ENCODE data around the gene ALKAL2. TPM values are rescaled to one million over a fixed set of nuclear protein-coding genes. Genes with fewer than 3 reads are reported as not detected.

ALKAL2 gene
- total and polyA plus RNA-seq, 4 donors: 5.1 to 21.2 (median 10.0) TPM

DNA sequence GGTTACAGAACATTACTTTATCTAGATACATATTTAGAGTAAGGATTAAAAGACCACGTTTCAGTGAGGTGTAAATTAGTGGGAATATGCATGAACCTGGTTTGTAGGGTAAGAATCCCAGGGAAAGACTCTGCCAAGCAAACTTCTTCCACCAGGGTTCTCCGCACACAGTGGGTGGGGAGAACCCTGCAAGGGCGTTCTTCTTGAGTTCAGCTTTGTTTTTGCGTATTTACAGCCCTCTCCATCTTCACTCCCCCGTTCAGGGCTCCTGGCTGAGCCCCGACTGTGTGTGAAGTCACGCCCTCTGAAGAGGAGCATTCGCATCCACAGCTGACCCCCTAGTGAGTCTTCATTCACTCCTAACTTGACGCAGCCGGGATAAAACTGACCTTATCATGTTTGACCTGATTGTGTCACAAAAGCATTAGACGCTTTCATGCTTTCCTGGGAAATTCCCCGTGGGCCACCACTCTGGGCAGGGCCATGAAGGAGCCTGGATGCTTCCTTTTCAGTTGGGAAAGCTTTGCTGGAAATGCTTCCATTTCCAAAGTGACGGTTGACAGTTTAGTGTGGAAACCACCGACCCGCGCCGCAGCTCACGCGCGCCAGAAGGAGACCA, 1.0 kb downstream of the ALKAL2 start:
- intact Hi-C loops (cut with DNase I): loop anchor here (5.0 kb wide), 1 partner anchor 40 kb away; no protein-coding TSS in a partner anchor
- ATAC-seq (ENCODE audit: low FRiP score): no peak
- Histone ChIP-seq H3K9me3 (ENCODE audit: control insufficient read depth, low read length) (no peaks in the 10 kb centered on the region), H3K36me3 (ENCODE audit: control insufficient read depth in 1 of 2, insufficient read depth in 2 of 2, low read length in 1 of 2) (peaks cover 0 to 1% of the 10 kb centered on the region in 2 donors), H3K27me3 (ENCODE audit: control insufficient read depth in 1 of 2, insufficient read depth in 2 of 2, low read length in 1 of 2) (no peaks in the 10 kb centered on the region), H3K27ac (ENCODE audit: low read depth in 1 of 2, low read length in 2 of 2) (peak overlapping the region in 1 of 2 donors; percentile 7), H3K4me1 (ENCODE audit: control insufficient read depth in 1 of 2, insufficient read depth in 2 of 2, low read length in 2 of 2) (no peaks in the 10 kb centered on the region), H3K4me3 (ENCODE audit: low read length in 2 of 2) (peak overlapping the region in 1 of 2 donors; percentile 21)
- DNase-seq: no peak
- WGBS, 2 donors: 14 to 34% methylated on average over 20 of the region's 20 CpGs

DNA sequence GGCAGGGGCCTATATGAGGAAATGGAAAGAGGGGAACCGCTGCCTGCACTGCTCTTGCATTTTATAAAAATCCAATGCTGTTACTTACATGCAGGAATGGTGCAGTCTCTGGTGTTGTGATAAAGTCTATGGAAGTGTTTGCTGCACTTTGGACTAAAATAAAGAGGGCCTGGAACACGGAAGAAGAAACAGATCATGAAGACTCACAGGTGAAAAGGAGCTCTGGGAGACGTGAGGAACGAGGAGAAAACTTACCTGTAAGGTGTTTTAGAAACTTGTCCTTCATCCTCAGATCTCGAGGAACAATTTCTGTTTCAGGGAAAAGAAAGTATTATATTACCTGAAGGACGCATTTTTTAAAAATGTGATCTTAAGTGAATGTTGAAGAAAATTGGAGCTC, 1.9 kb downstream of the ALKAL2 start:
- WGBS, 2 donors: 74 to 82% methylated on average over 6 of the region's 6 CpGs
- no peak for ATAC-seq (ENCODE audit: low FRiP score)

DNA sequence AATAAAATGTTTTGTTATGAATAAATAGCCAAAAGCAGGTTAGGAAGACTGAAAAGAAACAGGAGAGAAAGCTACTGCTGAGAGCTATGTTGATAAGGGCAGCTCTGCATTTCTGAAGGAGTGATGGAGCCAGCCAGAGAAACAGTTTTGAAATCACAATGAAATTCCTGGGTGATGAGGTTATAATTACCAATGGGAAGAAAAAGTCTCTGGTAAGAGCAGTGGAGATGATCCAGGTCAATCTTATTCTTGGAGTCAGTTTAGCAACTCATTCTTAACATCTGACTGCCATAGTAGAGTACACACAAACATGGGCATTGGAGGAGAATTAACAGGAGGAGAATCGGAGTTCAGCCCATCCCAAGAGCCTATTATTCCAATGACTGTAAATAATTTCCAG, 2.4 kb downstream of the ALKAL2 start:
- Histone ChIP-seq H3K36me3 (ENCODE audit: control insufficient read depth in 1 of 2, insufficient read depth in 2 of 2, low read length in 1 of 2) (peaks cover 0 to 7% of the 10 kb centered on the region in 2 donors), H3K4me3 (ENCODE audit: low read length in 2 of 2) (no peak overlapping the region), H3K27me3 (ENCODE audit: control insufficient read depth in 1 of 2, insufficient read depth in 2 of 2, low read length in 1 of 2) (no peaks in the 10 kb centered on the region), H3K27ac (ENCODE audit: low read depth in 1 of 2, low read length in 2 of 2) (no peak overlapping the region), H3K9me3 (ENCODE audit: control insufficient read depth, low read length) (no peaks in the 10 kb centered on the region), H3K4me1 (ENCODE audit: control insufficient read depth in 1 of 2, insufficient read depth in 2 of 2, low read length in 2 of 2) (no peaks in the 10 kb centered on the region)
- ATAC-seq (ENCODE audit: low FRiP score): no peak
- no peak for DNase-seq
- intact Hi-C loops (cut with DNase I): loop anchor here (5.0 kb wide), 1 partner anchor 38 kb away; no protein-coding TSS in a partner anchor
- 0 to 12% methylated on average over 1 of the region's 1 CpG for WGBS, 2 donors

More for the DNA sequence above, 1.9 kb downstream of the ALKAL2 start:
- Histone ChIP-seq H3K4me3 (ENCODE audit: low read length in 2 of 2) (no peak overlapping the region), H3K27me3 (ENCODE audit: control insufficient read depth in 1 of 2, insufficient read depth in 2 of 2, low read length in 1 of 2) (no peaks in the 10 kb centered on the region), H3K27ac (ENCODE audit: low read depth in 1 of 2, low read length in 2 of 2) (no peak overlapping the region), H3K9me3 (ENCODE audit: control insufficient read depth, low read length) (no peaks in the 10 kb centered on the region), H3K36me3 (ENCODE audit: control insufficient read depth in 1 of 2, insufficient read depth in 2 of 2, low read length in 1 of 2) (peaks cover 0 to 5% of the 10 kb centered on the region in 2 donors), H3K4me1 (ENCODE audit: control insufficient read depth in 1 of 2, insufficient read depth in 2 of 2, low read length in 2 of 2) (no peaks in the 10 kb centered on the region)
- intact Hi-C loops (cut with DNase I): loop anchor here (5.0 kb wide), 1 partner anchor 39 kb away; no protein-coding TSS in a partner anchor
- no peak for DNase-seq

DNA sequence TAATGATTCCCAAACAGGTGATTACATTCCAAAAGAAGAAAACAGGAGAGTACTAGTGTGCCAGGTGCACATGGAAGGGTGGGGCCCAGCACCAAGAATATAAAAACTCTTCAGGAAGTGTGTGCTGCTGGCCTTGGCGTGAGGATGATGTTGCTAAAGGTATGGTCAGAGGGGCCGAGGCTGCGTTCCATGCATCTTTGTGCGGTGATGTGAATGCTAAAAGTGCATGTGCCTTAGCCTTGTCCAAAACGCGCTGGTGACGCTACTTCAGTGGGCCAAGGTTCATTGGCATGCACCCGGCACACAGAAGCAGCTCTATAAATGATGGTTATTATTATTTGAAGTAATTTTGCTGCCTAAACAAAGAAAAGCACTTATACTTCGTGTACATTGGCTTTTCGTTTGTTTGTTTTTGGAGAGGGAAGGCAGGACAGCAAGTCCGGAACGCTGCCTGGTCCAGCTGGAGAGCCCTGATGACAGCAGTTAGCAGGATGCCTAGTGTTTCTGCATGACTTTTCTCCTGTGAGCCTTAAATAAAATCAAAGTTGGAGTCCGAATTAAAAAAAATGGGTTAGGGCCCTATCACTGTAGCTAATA, 2.9 kb downstream of the ALKAL2 start:
- ATAC-seq (ENCODE audit: low FRiP score): no peak
- intact Hi-C loops (cut with DNase I): loop anchor here (5.0 kb wide), 1 partner anchor 38 kb away; no protein-coding TSS in a partner anchor

DNA sequence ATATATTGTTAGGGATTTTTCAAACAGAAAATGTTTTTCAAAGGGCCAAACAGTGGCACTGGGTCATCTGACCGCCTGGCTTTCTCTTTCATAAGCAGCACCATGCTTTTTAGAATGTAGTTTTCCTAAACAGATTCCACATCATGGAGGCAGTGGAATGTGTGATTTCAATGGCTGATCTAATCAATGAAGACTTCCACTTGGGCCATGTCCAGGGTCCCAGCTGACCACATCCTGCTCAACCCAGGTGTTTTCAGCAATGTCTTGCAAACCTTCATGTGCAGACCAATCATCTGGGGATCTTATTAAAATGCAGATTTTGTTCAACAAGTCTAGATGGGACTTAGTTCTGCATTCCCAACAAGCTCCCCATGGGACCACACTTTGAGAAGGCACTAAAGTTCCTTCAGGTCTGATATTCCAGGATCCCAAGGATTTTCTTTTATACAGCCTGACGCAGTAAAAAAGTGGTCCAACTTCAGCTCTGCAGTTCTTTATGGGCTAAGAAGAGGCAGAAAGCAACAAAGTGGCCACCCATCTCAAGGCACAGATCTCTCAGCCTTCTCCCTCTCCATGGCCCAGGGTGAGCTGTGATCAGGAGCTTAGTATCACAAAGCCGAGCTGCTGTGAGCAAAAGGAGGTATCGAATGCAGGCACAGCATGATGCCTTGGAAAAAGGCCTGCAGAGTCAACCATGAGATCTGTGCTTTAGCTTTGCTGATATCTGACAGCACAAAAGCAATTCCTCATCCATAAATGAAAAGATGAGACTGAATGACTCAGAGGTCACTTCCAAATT, 3.7 kb downstream of the ALKAL2 start:
- Histone ChIP-seq H3K27me3 (ENCODE audit: control insufficient read depth in 1 of 2, insufficient read depth in 2 of 2, low read length in 1 of 2) (no peaks in the 10 kb centered on the region), H3K4me1 (ENCODE audit: control insufficient read depth in 1 of 2, insufficient read depth in 2 of 2, low read length in 2 of 2) (no peaks in the 10 kb centered on the region), H3K4me3 (ENCODE audit: low read length in 2 of 2) (no peak overlapping the region), H3K27ac (ENCODE audit: low read depth in 1 of 2, low read length in 2 of 2) (no peak overlapping the region), H3K9me3 (ENCODE audit: control insufficient read depth, low read length) (no peaks in the 10 kb centered on the region), H3K36me3 (ENCODE audit: control insufficient read depth in 1 of 2, insufficient read depth in 2 of 2, low read length in 1 of 2) (peaks cover 0 to 9% of the 10 kb centered on the region in 2 donors)
- DNase-seq: no peak
- no peak for ATAC-seq (ENCODE audit: low FRiP score)
- intact Hi-C loops (cut with DNase I): no loop called here
- 91 to 92% methylated on average over 4 of the region's 4 CpGs for WGBS, 2 donors

More for the DNA sequence above, 2.9 kb downstream of the ALKAL2 start:
- no peaks in the 10 kb centered on the region for H3K27me3 ChIP-seq (ENCODE audit: control insufficient read depth in 1 of 2, insufficient read depth in 2 of 2, low read length in 1 of 2)
- no peak overlapping the region for H3K27ac ChIP-seq (ENCODE audit: low read depth in 1 of 2, low read length in 2 of 2)
- no peaks in the 10 kb centered on the region for H3K9me3 ChIP-seq (ENCODE audit: control insufficient read depth, low read length)
- peaks cover 0 to 8% of the 10 kb centered on the region in 2 donors for H3K36me3 ChIP-seq (ENCODE audit: control insufficient read depth in 1 of 2, insufficient read depth in 2 of 2, low read length in 1 of 2)
- no peaks in the 10 kb centered on the region for H3K4me1 ChIP-seq (ENCODE audit: control insufficient read depth in 1 of 2, insufficient read depth in 2 of 2, low read length in 2 of 2)
- WGBS, 2 donors: 17 to 19% methylated on average over 13 of the region's 13 CpGs
- peak in 1 of 2 donors; percentile 78 for DNase-seq
- no peak overlapping the region for H3K4me3 ChIP-seq (ENCODE audit: low read length in 2 of 2)

DNA sequence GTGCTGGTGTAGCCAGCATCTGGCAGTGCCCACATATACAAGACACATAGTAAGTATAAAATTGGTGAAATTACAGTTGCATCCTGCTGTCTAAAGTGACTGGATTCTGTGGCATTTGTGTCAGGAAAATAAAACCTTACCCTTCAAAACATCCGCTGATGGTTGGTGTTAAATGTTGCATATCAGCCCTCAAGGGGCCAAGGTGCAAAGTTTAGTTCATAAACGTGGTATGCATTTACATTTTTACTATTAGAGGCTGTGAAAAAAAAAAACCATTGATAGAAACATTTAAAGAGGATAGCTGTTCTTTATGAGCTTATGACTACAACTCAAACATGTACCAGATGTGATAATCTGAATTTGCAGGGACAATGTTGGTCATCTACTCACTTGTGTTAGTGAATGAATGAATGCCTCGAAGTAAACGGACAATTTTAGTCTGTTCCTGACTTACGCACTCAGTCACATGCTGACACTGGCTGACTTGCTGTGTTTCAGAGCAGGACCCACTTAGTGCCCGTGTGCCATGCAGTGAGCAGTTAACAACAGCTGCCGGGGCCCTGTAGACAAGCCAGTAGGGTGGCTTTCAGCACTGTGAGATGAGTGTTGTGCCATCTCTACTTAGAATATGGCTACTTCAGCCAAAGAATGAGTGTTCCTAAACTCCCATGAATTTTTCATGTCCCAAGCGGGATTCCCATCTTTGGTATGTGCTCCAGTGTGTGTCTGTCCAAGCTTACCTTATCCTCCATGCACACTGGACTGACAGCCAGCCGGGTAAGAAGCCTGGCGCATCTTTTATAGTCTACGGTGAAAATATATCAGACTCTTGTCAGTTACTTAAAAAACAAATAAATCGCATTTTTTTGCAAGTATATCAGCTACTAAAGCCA, 5.3 kb downstream of the ALKAL2 start:
- Histone ChIP-seq H3K4me1 (ENCODE audit: control insufficient read depth in 1 of 2, insufficient read depth in 2 of 2, low read length in 2 of 2) (no peaks in the 10 kb centered on the region), H3K27ac (ENCODE audit: low read depth in 1 of 2, low read length in 2 of 2) (no peak overlapping the region), H3K27me3 (ENCODE audit: control insufficient read depth in 1 of 2, insufficient read depth in 2 of 2, low read length in 1 of 2) (no peaks in the 10 kb centered on the region), H3K4me3 (ENCODE audit: low read length in 2 of 2) (no peak overlapping the region), H3K36me3 (ENCODE audit: control insufficient read depth in 1 of 2, insufficient read depth in 2 of 2, low read length in 1 of 2) (peaks cover 0 to 11% of the 10 kb centered on the region in 2 donors), H3K9me3 (ENCODE audit: control insufficient read depth, low read length) (no peaks in the 10 kb centered on the region)
- 89 to 90% methylated on average over 12 of the region's 12 CpGs for WGBS, 2 donors
- intact Hi-C loops (cut with DNase I): no loop called here
- no peak for DNase-seq
- no peak for ATAC-seq (ENCODE audit: low FRiP score)

DNA sequence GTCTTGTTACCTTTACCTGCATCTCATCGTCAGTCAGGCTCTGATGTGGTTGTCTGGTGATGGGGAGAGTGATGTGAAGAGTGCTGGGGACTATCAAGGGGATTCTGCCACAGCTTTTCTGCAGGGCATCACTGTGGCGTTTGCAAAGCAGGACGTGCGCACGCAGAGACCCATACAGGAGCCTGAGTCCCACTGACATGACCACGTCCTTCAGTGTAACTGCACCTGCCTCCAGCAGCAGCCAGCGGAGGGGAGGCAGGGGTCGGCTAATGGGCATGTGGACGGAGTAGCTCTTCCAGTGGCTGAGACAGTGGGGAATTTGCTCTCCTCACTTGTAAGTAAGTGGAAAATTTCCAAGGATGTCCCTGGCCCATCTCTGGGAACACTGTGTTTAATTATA, 6.5 kb downstream of the ALKAL2 start:
- H3K36me3 ChIP-seq (ENCODE audit: control insufficient read depth in 1 of 2, insufficient read depth in 2 of 2, low read length in 1 of 2): peaks cover 0 to 13% of the 10 kb centered on the region in 2 donors

DNA sequence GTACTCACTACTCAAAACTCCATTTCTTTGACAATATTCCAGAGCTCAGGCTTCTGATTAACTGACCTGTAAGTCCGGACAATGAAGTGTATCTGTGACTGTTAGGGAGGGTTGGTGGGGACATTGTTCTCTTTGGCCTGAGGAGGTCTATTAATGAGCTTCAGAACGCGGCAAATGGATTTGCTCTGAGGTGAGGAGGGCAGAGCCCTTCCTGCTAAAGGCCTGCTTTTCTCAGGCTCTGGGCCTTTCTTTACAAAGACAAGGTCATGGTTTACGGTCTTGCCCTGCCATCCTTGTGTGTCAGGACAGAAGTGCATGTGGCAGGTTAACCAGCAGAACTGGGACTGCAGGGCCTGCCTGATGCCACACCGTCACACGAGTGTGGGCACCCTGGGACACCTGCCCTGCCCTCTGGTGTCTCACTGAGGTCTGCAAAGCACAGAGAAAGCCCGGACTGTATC, 7.2 kb downstream of the ALKAL2 start:
- Histone ChIP-seq H3K4me3 (ENCODE audit: low read length in 2 of 2) (no peak overlapping the region), H3K9me3 (ENCODE audit: control insufficient read depth, low read length) (no peaks in the 10 kb centered on the region), H3K36me3 (ENCODE audit: control insufficient read depth in 1 of 2, insufficient read depth in 2 of 2, low read length in 1 of 2) (peaks cover 0 to 13% of the 10 kb centered on the region in 2 donors), H3K27me3 (ENCODE audit: control insufficient read depth in 1 of 2, insufficient read depth in 2 of 2, low read length in 1 of 2) (no peaks in the 10 kb centered on the region), H3K27ac (ENCODE audit: low read depth in 1 of 2, low read length in 2 of 2) (no peak overlapping the region), H3K4me1 (ENCODE audit: control insufficient read depth in 1 of 2, insufficient read depth in 2 of 2, low read length in 2 of 2) (no peaks in the 10 kb centered on the region)
- no peak for DNase-seq
- WGBS, 2 donors: 66 to 70% methylated on average over 7 of the region's 7 CpGs
- no peak for ATAC-seq (ENCODE audit: low FRiP score)
- intact Hi-C loops (cut with DNase I): no loop called here

More for the DNA sequence above, 6.5 kb downstream of the ALKAL2 start:
- Histone ChIP-seq H3K9me3 (ENCODE audit: control insufficient read depth, low read length) (no peaks in the 10 kb centered on the region), H3K4me3 (ENCODE audit: low read length in 2 of 2) (no peak overlapping the region), H3K27me3 (ENCODE audit: control insufficient read depth in 1 of 2, insufficient read depth in 2 of 2, low read length in 1 of 2) (no peaks in the 10 kb centered on the region), H3K4me1 (ENCODE audit: control insufficient read depth in 1 of 2, insufficient read depth in 2 of 2, low read length in 2 of 2) (no peaks in the 10 kb centered on the region), H3K27ac (ENCODE audit: low read depth in 1 of 2, low read length in 2 of 2) (no peak overlapping the region)
- WGBS, 2 donors: 89 to 91% methylated on average over 9 of the region's 9 CpGs
- no peak for ATAC-seq (ENCODE audit: low FRiP score)
- intact Hi-C loops (cut with DNase I): no loop called here
- no peak for DNase-seq
